Transverse colon (tissue), 4 donors: ENCODE data around the gene CPNE4. TPM values are rescaled to one million over a fixed set of nuclear protein-coding genes. Genes with fewer than 3 reads are reported as not detected.

ENCODE experiments used
- DNase-seq: peaks from one replicate; pipeline ENCODE4 v3.0.0-alpha.2; 2019
- H3K27ac ChIP-seq, 4 donors: fragments of 200-600 bp; sonication (generic); 2 replicates each; pipeline ENCODE4 v1.5.1; 2016 to 2018; ENCODE audit warnings: inconsistent platforms in 4 of 4
- H3K27me3 ChIP-seq: fragments of 200-600 bp; sonication (generic); 2 replicates; pipeline ENCODE4 v1.5.1; 2017; ENCODE audit warnings: inconsistent platforms
- H3K36me3 ChIP-seq, 4 donors: fragments of 200-600 bp; sonication (generic); 2 replicates each; pipeline ENCODE4 v1.5.1; 2017 to 2019; ENCODE audit warnings: inconsistent platforms in 4 of 4
- H3K4me1 ChIP-seq, 4 donors: fragments of 200-600 bp; sonication (generic); 2 replicates each; pipeline ENCODE4 v1.5.1; 2017 to 2020; ENCODE audit warnings: inconsistent platforms in 4 of 4
- H3K4me3 ChIP-seq, 4 donors: fragments of 200-600 bp; sonication (generic); 1 replicate in 1 of 4; 2 replicates in 3 of 4; pipeline versions ENCODE4 v1.5.1 to v1.6.1; 2017 to 2019; ENCODE audit warnings: inconsistent platforms in 4 of 4
- H3K9me3 ChIP-seq, 2 donors: fragments of 200-600 bp; sonication (generic); 2 replicates each; pipeline ENCODE4 v1.5.1; 2017 to 2019; ENCODE audit warnings: inconsistent platforms in 2 of 2
- EP300 ChIP-seq: sonication (generic); formaldehyde crosslinking; IDR thresholded peaks from one replicate; pipeline ENCODE4 v1.6.1; 2017; ENCODE audit warnings: antibody characterized with exemption, low read depth
- POLR2A ChIP-seq: fragments of 450-650 bp; IDR thresholded peaks from one replicate; pipeline ENCODE4 v1.6.1; 2016; ENCODE audit warnings: antibody characterized with exemption, mild to moderate bottlenecking, moderate library complexity
- POLR2AphosphoS5 ChIP-seq, 3 donors: sonication (generic); formaldehyde crosslinking; IDR thresholded peaks; one replicate each; pipeline ENCODE4 v1.6.1; 2016; ENCODE audit warnings: antibody characterized with exemption in 3 of 3
- WGBS, 2 donors: methylation state at CpG; one replicate each; pipeline ENCODE4 v1.1.5; 2018; ENCODE audit warnings: low coverage in 1 of 2; 5-methylcytosine and 5-hydroxymethylcytosine counted together
- in situ Hi-C, 4 donors: fragments of 200-750 bp; cut with MboI; loops; one replicate each; pipeline versions ENCODE4 v1.15.0 to v1.15.1; 2017; ENCODE audit warnings: low sequenced_read_pairs in 3 of 4, low pct_ligation_motif_present in 1 of 4, low pct_unique_long_range_greater_than_20kb in 1 of 4
- intact Hi-C: fragments of 100-400 bp; cut with DNase I; formaldehyde crosslinking; loops from one replicate; pipeline ENCODE4 v1.15.1; 2023; ENCODE audit warnings: low total_unique reads
- total RNA-seq, 4 donors: library from RNA; depleted of rRNA; stranded (reverse); fragments of >200 nt; gene quantifications; one replicate each; pipeline ENCODE4 v1.1.0, GENCODE V29; 2016
- TF ChIP-seq, protein P1 (sequence below), 5 experiments: fragments of 200-600 bp in 3 of 5; fragments of 450-650 bp in 2 of 5; sonication (generic) in 3 of 5; IDR thresholded peaks; 1 replicate in 2 of 5; 2 replicates in 3 of 5; pipeline ENCODE4 v1.5.1; 2016 to 2017; ENCODE audit warnings: antibody characterized with exemption in 5 of 5, inconsistent platforms in 3 of 5, mild to moderate bottlenecking in 2 of 5, moderate library complexity in 1 of 5

Gene CPNE4
- total RNA-seq, 4 donors from 2014 or later = 0.16 to 1.5 TPM; not detected in 2

DNA sequence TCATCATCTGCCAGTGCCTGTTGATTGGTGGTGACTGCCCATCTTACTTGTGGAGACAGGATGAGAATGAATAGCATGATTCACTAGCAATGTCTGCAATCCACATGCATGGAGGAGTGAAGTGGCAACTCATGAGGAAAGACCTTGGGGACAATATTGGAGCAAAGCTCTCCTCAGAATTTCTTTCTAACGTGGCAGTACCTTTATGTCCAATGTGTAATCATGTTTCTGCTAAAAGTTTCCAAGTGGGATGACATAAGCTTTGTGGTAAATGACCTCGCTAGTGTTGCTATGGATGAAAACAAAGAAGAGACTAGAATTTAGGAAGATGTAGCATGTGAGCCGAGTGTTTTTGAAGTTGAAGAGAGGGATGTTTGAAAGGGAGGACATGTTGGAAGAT, 117.8 kb downstream of the CPNE4 start:
- DNase-seq = no peak
- Histone ChIP-seq H3K9me3 (no peaks in the 10 kb centered on the region), H3K36me3 (no peaks in the 10 kb centered on the region), H3K4me3 (no peak overlapping the region), H3K27me3 (no peaks in the 10 kb centered on the region), H3K4me1 (no peaks in the 10 kb centered on the region), H3K27ac (no peak overlapping the region)
- in situ Hi-C loops (no loop called here), intact Hi-C loops (no loop called here)
- WGBS, 2 donors = 48 to 64% methylated on average over 3 of the region's 3 CpGs
- TF ChIP-seq POLR2AphosphoS5 (IDR thresholded peaks at IDR 0.05) (no peak), EP300 (no peak), POLR2A (no peak)
- TF ChIP-seq, protein P1, sequence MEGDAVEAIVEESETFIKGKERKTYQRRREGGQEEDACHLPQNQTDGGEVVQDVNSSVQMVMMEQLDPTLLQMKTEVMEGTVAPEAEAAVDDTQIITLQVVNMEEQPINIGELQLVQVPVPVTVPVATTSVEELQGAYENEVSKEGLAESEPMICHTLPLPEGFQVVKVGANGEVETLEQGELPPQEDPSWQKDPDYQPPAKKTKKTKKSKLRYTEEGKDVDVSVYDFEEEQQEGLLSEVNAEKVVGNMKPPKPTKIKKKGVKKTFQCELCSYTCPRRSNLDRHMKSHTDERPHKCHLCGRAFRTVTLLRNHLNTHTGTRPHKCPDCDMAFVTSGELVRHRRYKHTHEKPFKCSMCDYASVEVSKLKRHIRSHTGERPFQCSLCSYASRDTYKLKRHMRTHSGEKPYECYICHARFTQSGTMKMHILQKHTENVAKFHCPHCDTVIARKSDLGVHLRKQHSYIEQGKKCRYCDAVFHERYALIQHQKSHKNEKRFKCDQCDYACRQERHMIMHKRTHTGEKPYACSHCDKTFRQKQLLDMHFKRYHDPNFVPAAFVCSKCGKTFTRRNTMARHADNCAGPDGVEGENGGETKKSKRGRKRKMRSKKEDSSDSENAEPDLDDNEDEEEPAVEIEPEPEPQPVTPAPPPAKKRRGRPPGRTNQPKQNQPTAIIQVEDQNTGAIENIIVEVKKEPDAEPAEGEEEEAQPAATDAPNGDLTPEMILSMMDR (IDR thresholded peaks at IDR 0.05) = no peak

DNA sequence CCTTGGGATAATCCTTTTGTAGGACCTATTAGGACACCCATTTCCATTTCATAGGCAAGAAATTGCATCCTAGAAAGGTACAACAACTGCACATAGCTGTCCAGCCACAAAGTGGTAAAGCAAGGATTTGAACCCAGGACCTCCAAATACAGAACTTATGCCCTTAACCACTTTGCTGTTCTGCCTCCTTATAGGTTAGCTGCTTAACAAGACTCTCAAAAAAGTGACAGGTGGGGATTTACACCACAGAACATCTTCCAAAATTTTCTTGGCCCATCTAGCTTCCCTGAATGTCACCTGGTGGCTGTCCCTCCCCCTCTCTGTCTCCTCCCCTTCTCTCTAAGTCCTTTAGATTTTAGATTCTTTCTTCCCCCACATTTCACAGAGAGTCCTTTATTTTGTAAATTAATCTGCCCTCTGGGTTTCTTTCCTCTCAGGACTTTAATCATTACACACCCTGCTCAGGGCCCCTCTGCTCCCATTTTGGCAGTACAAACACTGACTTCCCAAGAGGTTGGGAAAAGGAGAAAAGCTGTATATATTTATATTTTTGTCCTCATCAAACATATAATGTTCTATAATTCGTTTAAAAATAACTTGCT, 120.6 kb downstream of the CPNE4 start:
- Histone ChIP-seq H3K36me3 (no peaks in the 10 kb centered on the region), H3K4me1 (no peaks in the 10 kb centered on the region), H3K27me3 (no peaks in the 10 kb centered on the region), H3K27ac (no peak overlapping the region), H3K4me3 (no peak overlapping the region), H3K9me3 (no peaks in the 10 kb centered on the region)
- in situ Hi-C loops = no loop called here
- 48% methylated on average over 1 of the region's 1 CpG; no CpG with 5 or more reads in 1 of the 2 donors for WGBS, 2 donors
- DNase-seq = no peak
- intact Hi-C loops = no loop called here
- TF ChIP-seq EP300 = no peak
- TF ChIP-seq POLR2A = no peak
- TF ChIP-seq POLR2AphosphoS5 (IDR thresholded peaks at IDR 0.05) = no peak
- TF ChIP-seq, protein P1 (IDR thresholded peaks at IDR 0.05) = no peak

GRCh38 chr3:131912255-131912654, 122.6 kb downstream of the CPNE4 start:
- 67 to 78% methylated on average over 2 of the region's 2 CpGs for WGBS, 2 donors
- intact Hi-C loops = no loop called here

GRCh38 chr3:131907796-131908195, 127.0 kb downstream of the CPNE4 start:
- H3K27ac ChIP-seq = no peak overlapping the region
- DNase-seq = no peak
- intact Hi-C loops (no loop called here), in situ Hi-C loops (no loop called here)
- TF ChIP-seq POLR2A (no peak), POLR2AphosphoS5 (IDR thresholded peaks at IDR 0.05) (no peak), EP300 (no peak)
- TF ChIP-seq, protein P1 (IDR thresholded peaks at IDR 0.05) = no peak
- H3K4me3 ChIP-seq = no peak overlapping the region
- H3K9me3 ChIP-seq = no peaks in the 10 kb centered on the region
- WGBS, 2 donors = 76% methylated on average over 1 of the region's 1 CpG; no CpG with 5 or more reads in 1 of the 2 donors
- no peaks in the 10 kb centered on the region for H3K4me1 ChIP-seq
- no peaks in the 10 kb centered on the region for H3K27me3 ChIP-seq
- no peaks in the 10 kb centered on the region for H3K36me3 ChIP-seq

More at GRCh38 chr3:131912255-131912654, 122.6 kb downstream of the CPNE4 start:
- TF ChIP-seq, protein P1 (IDR thresholded peaks at IDR 0.05) = no peak
- no peak for TF ChIP-seq EP300
- no peak for TF ChIP-seq POLR2A
- no peak for TF ChIP-seq POLR2AphosphoS5 (IDR thresholded peaks at IDR 0.05)
- no peak overlapping the region for H3K4me3 ChIP-seq
- in situ Hi-C loops = no loop called here
- H3K27me3 ChIP-seq = no peaks in the 10 kb centered on the region
- no peaks in the 10 kb centered on the region for H3K9me3 ChIP-seq
- H3K27ac ChIP-seq = no peak overlapping the region
- DNase-seq = no peak
- no peaks in the 10 kb centered on the region for H3K36me3 ChIP-seq
- H3K4me1 ChIP-seq = no peaks in the 10 kb centered on the region
